HG03565 (cell line): Measurements from ENCODE around the gene WASHC3.

ENCODE experiments used
- ATAC-seq: cut with Tn5 transposase; IDR thresholded peaks from one replicate; pipeline ENCODE4 v1.9.1; 2021; ENCODE audit warnings: mild to moderate bottlenecking, moderate library complexity; ENCODE audit not compliant: unreplicated experiment

The WASHC3 gene

GRCh38 chr12:101982307-101982706 lies 79.5 kb downstream of the WASHC3 start:
- no peak for ATAC-seq

GRCh38 chr12:101981868-101982267 lies 79.9 kb downstream of the WASHC3 start:
- ATAC-seq: no peak

- no peak for ATAC-seq
Observed at GRCh38 chr12:101968770-101969169, 93.0 kb downstream of the WASHC3 start.

GRCh38 chr12:101967506-101967905 lies 94.3 kb downstream of the WASHC3 start:
- no peak for ATAC-seq

- no peak for ATAC-seq
Observed at GRCh38 chr12:101966496-101966895, 95.3 kb downstream of the WASHC3 start.

- no peak for ATAC-seq
Observed at GRCh38 chr12:101963697-101964096, 98.1 kb downstream of the WASHC3 start.
